Esophagus squamous epithelium (tissue), 4 donors: ENCODE results near the gene PTPRT.

ENCODE experiments used
- POLR2A ChIP-seq, 4 donors: fragments of 450-650 bp; IDR thresholded peaks; one replicate each; pipeline ENCODE4 v1.6.1; 2017; ENCODE audit warnings: antibody characterized with exemption in 4 of 4, mild to moderate bottlenecking in 4 of 4, moderate library complexity in 3 of 4
- TF ChIP-seq, protein P1 (sequence below), 6 experiments: fragments of 450-650 bp in 4 of 6; fragments of 200-600 bp in 2 of 6; sonication (generic) in 2 of 6; IDR thresholded peaks; one replicate each; pipeline ENCODE4 v1.5.1; 2016 to 2019; ENCODE audit warnings: antibody characterized with exemption in 6 of 6, mild to moderate bottlenecking in 4 of 6, moderate library complexity in 4 of 6

DNA sequence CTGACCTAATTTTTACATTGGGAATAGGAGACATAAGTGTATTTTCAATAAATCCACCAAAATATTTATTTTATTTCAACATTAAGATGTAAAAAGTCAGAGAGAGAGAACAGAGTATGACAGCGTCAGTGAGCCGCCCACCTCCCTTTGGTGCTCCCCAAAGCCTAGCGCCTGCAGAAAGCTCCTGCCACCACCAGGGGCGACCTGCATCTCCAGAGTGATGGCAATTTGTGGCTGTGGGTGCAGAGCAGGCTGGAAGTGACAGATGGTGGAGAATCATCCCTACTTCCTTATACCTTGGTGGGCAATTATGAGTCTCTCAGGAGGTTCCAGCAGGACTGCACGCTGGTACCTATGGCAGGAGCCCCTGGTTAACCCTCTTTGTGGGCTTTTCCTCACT lies 87.3 kb downstream of the PTPRT start:
- TF ChIP-seq, protein P1, sequence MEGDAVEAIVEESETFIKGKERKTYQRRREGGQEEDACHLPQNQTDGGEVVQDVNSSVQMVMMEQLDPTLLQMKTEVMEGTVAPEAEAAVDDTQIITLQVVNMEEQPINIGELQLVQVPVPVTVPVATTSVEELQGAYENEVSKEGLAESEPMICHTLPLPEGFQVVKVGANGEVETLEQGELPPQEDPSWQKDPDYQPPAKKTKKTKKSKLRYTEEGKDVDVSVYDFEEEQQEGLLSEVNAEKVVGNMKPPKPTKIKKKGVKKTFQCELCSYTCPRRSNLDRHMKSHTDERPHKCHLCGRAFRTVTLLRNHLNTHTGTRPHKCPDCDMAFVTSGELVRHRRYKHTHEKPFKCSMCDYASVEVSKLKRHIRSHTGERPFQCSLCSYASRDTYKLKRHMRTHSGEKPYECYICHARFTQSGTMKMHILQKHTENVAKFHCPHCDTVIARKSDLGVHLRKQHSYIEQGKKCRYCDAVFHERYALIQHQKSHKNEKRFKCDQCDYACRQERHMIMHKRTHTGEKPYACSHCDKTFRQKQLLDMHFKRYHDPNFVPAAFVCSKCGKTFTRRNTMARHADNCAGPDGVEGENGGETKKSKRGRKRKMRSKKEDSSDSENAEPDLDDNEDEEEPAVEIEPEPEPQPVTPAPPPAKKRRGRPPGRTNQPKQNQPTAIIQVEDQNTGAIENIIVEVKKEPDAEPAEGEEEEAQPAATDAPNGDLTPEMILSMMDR (IDR thresholded peaks at IDR 0.05), result no peak
- TF ChIP-seq POLR2A (IDR thresholded peaks at IDR 0.05), result no peak
